SHP77 treated with DMSO at 0.1 percent for 48 hours (cell line): ENCODE measurements around the gene ZMPSTE24.
A peak's percentile ranks its signal among the peaks of the same experiment; 100 is the strongest.
"Not testable (repeated sequence)": the region's sequence is repeated elsewhere in the genome, so short reads cannot be mapped to it uniquely, and the experiment has no call there.

Experiments
- DNase-seq: peaks from one replicate; lab custom pipeline; 2025; lab: John Stamatoyannopoulos, UW

The ZMPSTE24 gene

GRCh38 chr1:40318970-40319621 lies 61.1 kb downstream of the ZMPSTE24 start:
- no peak for DNase-seq

- not testable (repeated sequence) for DNase-seq
Observed at GRCh38 chr1:40331403-40331802, 73.4 kb downstream of the ZMPSTE24 start.

- no peak for DNase-seq
Observed at GRCh38 chr1:40332695-40333094, 74.7 kb downstream of the ZMPSTE24 start.

GRCh38 chr1:40337443-40337842 lies 79.4 kb downstream of the ZMPSTE24 start:
- DNase-seq: no peak

- DNase-seq: peak; percentile 46
Observed at GRCh38 chr1:40338745-40339419, 80.8 kb downstream of the ZMPSTE24 start.

GRCh38 chr1:40339420-40340323 lies 81.6 kb downstream of the ZMPSTE24 start:
- DNase-seq: no peak

- DNase-seq: no peak
Observed at GRCh38 chr1:40341491-40342380, 83.7 kb downstream of the ZMPSTE24 start.

- DNase-seq: not testable (repeated sequence)
Observed at GRCh38 chr1:40342381-40342717, 84.3 kb downstream of the ZMPSTE24 start.
